K562 (cell line): ENCODE data around the gene KCNJ11. TPM values are rescaled to one million over a fixed set of nuclear protein-coding genes. Genes with fewer than 3 reads are reported as not detected.

ENCODE experiments used
- MGA ChIP-seq: fragments of 450-650 bp; IDR thresholded peaks from 2 replicates; pipeline ENCODE4 v1.6.1; 2016; ENCODE audit warnings: mild to moderate bottlenecking, moderate library complexity
- ZNF318 ChIP-seq, 2 experiments: fragments of 450-650 bp; IDR thresholded peaks; 2 replicates each; pipeline ENCODE4 v1.6.1; 2016; ENCODE audit warnings: mild to moderate bottlenecking in 2 of 2, borderline replicate concordance in 1 of 2, low read depth in 1 of 2, moderate library complexity in 1 of 2
- polyA plus RNA-seq, 8 experiments: library from polyadenylated mRNA; depleted of rRNA in 4 of 8; stranded (reverse) in 5 of 8; unstranded in 3 of 8; fragments of >200 nt; fragmentation: Nextera tagmentation in 2 of 8; fragmentation: Illumina TruSeq in 1 of 8; extraction: Ambion mirVana in 2 of 8; extraction: Trizol in 1 of 8; gene quantifications; 2 replicates each; pipeline versions ENCODE4 v1.2.1 to v1.2.3, GENCODE V29; 2011 to 2014; ENCODE audit warnings: inconsistent platforms in 1 of 8, missing spikeins in 1 of 8
- total RNA-seq, 7 experiments: library from RNA; depleted of rRNA in 6 of 7; stranded (reverse); fragments of >200 nt in 6 of 7; fragmentation: Illumina TruSeq in 2 of 7; extraction: Trizol in 2 of 7; gene quantifications; 2 replicates each; pipeline versions ENCODE4 v1.2.1 to v1.2.3, GENCODE V29; 2011 to 2021; ENCODE audit warnings: low replicate concordance in 1 of 7

The KCNJ11 gene
- total and polyA plus RNA-seq, 9 of the 15 experiments (the other 6 are each of a cell fraction or from before 2014, with no cell fraction given), result 0.54 to 3.7 (median 0.86) TPM; not detected in 2

- 0 out of 2 replicates have a peak, but pooled peaks have one; percentile 2 for TF ChIP-seq MGA
- no peak for TF ChIP-seq ZNF318 (IDR thresholded peaks at IDR 0.05; ENCODE audit: borderline replicate concordance in 1 of 2, low read depth in 1 of 2)
Measured at GRCh38 chr11:17388609-17389210, at the start of gene KCNJ11 (continued).
